ENCODE measurements around the gene TMEM88. TPM values are rescaled to one million over a fixed set of nuclear protein-coding genes. Genes with fewer than 3 reads are reported as not detected.

TMEM88 gene
- total and polyA plus RNA-seq, 4 donors = 0.65 to 4.6 (median 3.7) TPM

DNA sequence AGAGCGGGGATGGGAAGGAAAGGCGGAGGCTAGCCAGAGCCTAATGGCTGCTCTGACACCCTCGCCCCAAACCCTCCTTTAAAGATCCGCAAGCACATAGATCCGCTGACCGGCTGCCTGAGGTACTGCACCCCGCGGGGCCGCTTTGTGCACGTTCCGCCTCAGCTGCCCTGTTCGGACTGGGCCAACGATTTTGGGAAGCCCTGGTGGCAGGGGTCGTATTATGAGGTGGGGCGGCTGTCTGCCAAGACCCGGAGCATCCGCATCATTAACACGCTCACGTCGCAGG, 3.6 kb downstream of the TMEM88 start:
- Histone ChIP-seq H3K9ac (ENCODE audit: low read depth in 1 of 2, low read length in 2 of 2) (peak overlapping the region; percentile 63 to 81), H3K27me3 (ENCODE audit: control insufficient read depth in 4 of 4, insufficient read depth in 4 of 4, low read length in 3 of 4) (no peaks in the 10 kb centered on the region), H3K9me3 (ENCODE audit: control insufficient read depth in 4 of 4, low read length in 3 of 4) (no peaks in the 10 kb centered on the region), H3K4me3 (ENCODE audit: low read depth in 1 of 3, low read length in 3 of 3) (peak overlapping the region; percentile 66 to 95 (median 93)), H3K36me3 (ENCODE audit: control insufficient read depth in 4 of 4, insufficient read depth in 3 of 4, low read depth in 1 of 4, low read length in 3 of 4) (peaks cover 0 to 2% (median 1%) of the 10 kb centered on the region in 4 donors), H3K27ac (ENCODE audit: low read depth in 1 of 2, low read length in 2 of 2) (peak overlapping the region; percentile 86 to 97), H3K4me1 (ENCODE audit: control insufficient read depth in 4 of 4, insufficient read depth in 4 of 4, low read length in 3 of 4) (peaks cover 5 to 48% (median 38%) of the 10 kb centered on the region in 4 donors)
- TF ChIP-seq HNF4A (conservative IDR thresholded peaks at IDR 0.05) = no peak
- TF ChIP-seq, protein P1, sequence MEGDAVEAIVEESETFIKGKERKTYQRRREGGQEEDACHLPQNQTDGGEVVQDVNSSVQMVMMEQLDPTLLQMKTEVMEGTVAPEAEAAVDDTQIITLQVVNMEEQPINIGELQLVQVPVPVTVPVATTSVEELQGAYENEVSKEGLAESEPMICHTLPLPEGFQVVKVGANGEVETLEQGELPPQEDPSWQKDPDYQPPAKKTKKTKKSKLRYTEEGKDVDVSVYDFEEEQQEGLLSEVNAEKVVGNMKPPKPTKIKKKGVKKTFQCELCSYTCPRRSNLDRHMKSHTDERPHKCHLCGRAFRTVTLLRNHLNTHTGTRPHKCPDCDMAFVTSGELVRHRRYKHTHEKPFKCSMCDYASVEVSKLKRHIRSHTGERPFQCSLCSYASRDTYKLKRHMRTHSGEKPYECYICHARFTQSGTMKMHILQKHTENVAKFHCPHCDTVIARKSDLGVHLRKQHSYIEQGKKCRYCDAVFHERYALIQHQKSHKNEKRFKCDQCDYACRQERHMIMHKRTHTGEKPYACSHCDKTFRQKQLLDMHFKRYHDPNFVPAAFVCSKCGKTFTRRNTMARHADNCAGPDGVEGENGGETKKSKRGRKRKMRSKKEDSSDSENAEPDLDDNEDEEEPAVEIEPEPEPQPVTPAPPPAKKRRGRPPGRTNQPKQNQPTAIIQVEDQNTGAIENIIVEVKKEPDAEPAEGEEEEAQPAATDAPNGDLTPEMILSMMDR (IDR thresholded peaks at IDR 0.05; ENCODE audit: low read depth, low read length, missing input control) = peak; percentile 54
- TF ChIP-seq, protein P2, sequence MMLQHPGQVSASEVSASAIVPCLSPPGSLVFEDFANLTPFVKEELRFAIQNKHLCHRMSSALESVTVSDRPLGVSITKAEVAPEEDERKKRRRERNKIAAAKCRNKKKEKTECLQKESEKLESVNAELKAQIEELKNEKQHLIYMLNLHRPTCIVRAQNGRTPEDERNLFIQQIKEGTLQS (IDR thresholded peaks at IDR 0.05) = no peak
- TF ChIP-seq, protein P3, sequence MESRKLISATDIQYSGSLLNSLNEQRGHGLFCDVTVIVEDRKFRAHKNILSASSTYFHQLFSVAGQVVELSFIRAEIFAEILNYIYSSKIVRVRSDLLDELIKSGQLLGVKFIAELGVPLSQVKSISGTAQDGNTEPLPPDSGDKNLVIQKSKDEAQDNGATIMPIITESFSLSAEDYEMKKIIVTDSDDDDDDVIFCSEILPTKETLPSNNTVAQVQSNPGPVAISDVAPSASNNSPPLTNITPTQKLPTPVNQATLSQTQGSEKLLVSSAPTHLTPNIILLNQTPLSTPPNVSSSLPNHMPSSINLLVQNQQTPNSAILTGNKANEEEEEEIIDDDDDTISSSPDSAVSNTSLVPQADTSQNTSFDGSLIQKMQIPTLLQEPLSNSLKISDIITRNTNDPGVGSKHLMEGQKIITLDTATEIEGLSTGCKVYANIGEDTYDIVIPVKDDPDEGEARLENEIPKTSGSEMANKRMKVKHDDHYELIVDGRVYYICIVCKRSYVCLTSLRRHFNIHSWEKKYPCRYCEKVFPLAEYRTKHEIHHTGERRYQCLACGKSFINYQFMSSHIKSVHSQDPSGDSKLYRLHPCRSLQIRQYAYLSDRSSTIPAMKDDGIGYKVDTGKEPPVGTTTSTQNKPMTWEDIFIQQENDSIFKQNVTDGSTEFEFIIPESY (IDR thresholded peaks at IDR 0.05) = no peak
- no peak for TF ChIP-seq EGR1 (IDR thresholded peaks at IDR 0.05; ENCODE audit: low read depth in 2 of 2)
- no peak for TF ChIP-seq GABPA (IDR thresholded peaks at IDR 0.05 in 1 of 2, conservative IDR thresholded peaks at IDR 0.05 in 1 of 2)
- no peak for TF ChIP-seq FOXA1 (IDR thresholded peaks at IDR 0.05)
- TF ChIP-seq FOXA2 (IDR thresholded peaks at IDR 0.05) = no peak
- peak; percentile 17 for TF ChIP-seq YY1 (IDR thresholded peaks at IDR 0.05)
- TF ChIP-seq RAD21 (IDR thresholded peaks at IDR 0.05) = peak; percentile 62 to 66
- no peak for DNase-seq (ENCODE audit: low spot score)
- 23% methylated on average over 20 of the region's 20 CpGs for WGBS

DNA sequence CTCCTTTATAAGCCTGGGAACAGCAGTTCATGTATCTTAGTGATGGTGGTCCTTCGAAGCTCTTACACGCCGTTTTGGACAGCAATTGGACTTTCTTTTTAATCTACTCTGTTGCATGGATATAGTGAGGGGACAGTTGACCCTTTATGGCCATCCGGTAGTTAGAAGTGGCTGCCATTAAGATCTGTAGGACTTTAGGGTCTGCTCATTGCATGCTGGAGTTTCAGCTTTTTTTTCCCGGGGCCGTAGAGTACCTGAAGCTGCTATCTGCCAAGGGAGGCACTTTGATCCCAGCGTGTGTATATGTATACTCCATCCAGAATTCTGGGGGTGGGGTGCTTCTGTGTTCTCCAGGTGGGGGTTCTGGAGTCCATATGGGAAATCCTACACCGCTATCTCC, 4.2 kb downstream of the TMEM88 start:
- Histone ChIP-seq H3K27me3 (ENCODE audit: control insufficient read depth in 4 of 4, insufficient read depth in 4 of 4, low read length in 3 of 4) (no peaks in the 10 kb centered on the region), H3K9ac (ENCODE audit: low read depth in 1 of 2, low read length in 2 of 2) (peak overlapping the region in 1 of 2 donors; percentile 81), H3K4me3 (ENCODE audit: low read depth in 1 of 3, low read length in 3 of 3) (peak overlapping the region in 2 of 3 donors; percentile 66 to 93), H3K27ac (ENCODE audit: low read depth in 1 of 2, low read length in 2 of 2) (no peak overlapping the region), H3K9me3 (ENCODE audit: control insufficient read depth in 4 of 4, low read length in 3 of 4) (no peaks in the 10 kb centered on the region), H3K36me3 (ENCODE audit: control insufficient read depth in 4 of 4, insufficient read depth in 3 of 4, low read depth in 1 of 4, low read length in 3 of 4) (peaks cover 0 to 2% (median 0%) of the 10 kb centered on the region in 4 donors), H3K4me1 (ENCODE audit: control insufficient read depth in 4 of 4, insufficient read depth in 4 of 4, low read length in 3 of 4) (peaks cover 5 to 48% (median 38%) of the 10 kb centered on the region in 4 donors)
- no peak for DNase-seq (ENCODE audit: low spot score)
- 89% methylated on average over 8 of the region's 8 CpGs for WGBS
- TF ChIP-seq RXRA (IDR thresholded peaks at IDR 0.05) (no peak), EGR1 (IDR thresholded peaks at IDR 0.05; ENCODE audit: low read depth in 2 of 2) (no peak), HNF4G (IDR thresholded peaks at IDR 0.05) (no peak), FOXA1 (IDR thresholded peaks at IDR 0.05) (no peak), YY1 (IDR thresholded peaks at IDR 0.05) (no peak), HNF4A (conservative IDR thresholded peaks at IDR 0.05) (no peak), GABPA (IDR thresholded peaks at IDR 0.05 in 1 of 2, conservative IDR thresholded peaks at IDR 0.05 in 1 of 2) (no peak), TAF1 (conservative IDR thresholded peaks at IDR 0.05) (no peak), RAD21 (IDR thresholded peaks at IDR 0.05) (no peak)
- TF ChIP-seq, protein P4, sequence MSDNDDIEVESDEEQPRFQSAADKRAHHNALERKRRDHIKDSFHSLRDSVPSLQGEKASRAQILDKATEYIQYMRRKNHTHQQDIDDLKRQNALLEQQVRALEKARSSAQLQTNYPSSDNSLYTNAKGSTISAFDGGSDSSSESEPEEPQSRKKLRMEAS (IDR thresholded peaks at IDR 0.05) = no peak
- TF ChIP-seq, protein P2 (IDR thresholded peaks at IDR 0.05) = no peak
- TF ChIP-seq, protein P5, sequence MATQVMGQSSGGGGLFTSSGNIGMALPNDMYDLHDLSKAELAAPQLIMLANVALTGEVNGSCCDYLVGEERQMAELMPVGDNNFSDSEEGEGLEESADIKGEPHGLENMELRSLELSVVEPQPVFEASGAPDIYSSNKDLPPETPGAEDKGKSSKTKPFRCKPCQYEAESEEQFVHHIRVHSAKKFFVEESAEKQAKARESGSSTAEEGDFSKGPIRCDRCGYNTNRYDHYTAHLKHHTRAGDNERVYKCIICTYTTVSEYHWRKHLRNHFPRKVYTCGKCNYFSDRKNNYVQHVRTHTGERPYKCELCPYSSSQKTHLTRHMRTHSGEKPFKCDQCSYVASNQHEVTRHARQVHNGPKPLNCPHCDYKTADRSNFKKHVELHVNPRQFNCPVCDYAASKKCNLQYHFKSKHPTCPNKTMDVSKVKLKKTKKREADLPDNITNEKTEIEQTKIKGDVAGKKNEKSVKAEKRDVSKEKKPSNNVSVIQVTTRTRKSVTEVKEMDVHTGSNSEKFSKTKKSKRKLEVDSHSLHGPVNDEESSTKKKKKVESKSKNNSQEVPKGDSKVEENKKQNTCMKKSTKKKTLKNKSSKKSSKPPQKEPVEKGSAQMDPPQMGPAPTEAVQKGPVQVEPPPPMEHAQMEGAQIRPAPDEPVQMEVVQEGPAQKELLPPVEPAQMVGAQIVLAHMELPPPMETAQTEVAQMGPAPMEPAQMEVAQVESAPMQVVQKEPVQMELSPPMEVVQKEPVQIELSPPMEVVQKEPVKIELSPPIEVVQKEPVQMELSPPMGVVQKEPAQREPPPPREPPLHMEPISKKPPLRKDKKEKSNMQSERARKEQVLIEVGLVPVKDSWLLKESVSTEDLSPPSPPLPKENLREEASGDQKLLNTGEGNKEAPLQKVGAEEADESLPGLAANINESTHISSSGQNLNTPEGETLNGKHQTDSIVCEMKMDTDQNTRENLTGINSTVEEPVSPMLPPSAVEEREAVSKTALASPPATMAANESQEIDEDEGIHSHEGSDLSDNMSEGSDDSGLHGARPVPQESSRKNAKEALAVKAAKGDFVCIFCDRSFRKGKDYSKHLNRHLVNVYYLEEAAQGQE (IDR thresholded peaks at IDR 0.05) = no peak

All from liver (tissue), 9 donors.